GM18526 (cell line): ENCODE results near the gene OR8D2.

Source experiments
- POLR2A ChIP-seq: IDR thresholded peaks from 3 replicates; pipeline ENCODE4 v1.6.1; 2011; ENCODE audit not compliant: insufficient read length; ENCODE audit errors: extremely low read depth

The OR8D2 gene

GRCh38 chr11:124302347-124303125 is 17.5 kb downstream of the OR8D2 start:
- no peak for TF ChIP-seq POLR2A

DNA sequence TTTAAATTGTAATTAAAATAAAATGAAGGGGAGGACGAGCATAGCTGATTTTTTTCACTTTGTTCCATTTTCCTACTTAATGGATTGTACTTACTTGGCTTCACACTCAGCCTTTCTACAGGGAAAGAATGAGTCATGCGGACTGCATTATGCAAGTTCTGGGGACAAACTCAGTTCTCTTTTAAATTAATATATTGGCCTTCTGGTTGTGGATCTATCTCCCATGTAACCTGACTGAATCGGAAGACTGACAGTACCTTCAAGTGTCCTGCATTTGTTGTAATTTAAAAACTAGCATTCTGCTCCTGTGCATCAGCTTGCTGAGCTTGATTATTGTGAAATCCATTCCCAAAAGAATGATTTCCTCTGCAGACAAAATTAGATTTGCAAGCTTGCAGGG is 18.4 kb downstream of the OR8D2 start:
- TF ChIP-seq POLR2A = no peak

GRCh38 chr11:124297921-124298320 is 22.1 kb downstream of the OR8D2 start:
- no peak for TF ChIP-seq POLR2A

DNA sequence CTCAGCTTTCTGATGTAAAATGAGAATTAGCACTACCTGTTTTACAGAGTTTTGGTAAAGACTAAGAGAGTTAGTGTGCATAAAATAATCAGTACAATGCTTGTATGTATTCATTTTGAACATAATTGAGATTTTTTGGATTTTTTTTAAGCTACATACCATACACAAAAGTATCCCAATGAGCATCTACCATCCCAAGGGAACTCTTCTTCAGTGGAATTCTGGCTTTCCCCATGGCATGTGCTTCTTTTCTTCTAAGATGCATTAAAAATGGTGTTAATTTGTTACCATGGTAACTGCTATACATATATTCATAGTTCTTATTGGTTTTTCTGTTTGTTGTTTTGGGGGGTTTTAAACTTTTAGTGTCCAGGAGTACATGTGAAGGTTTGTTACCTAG is 24.0 kb downstream of the OR8D2 start:
- no peak for TF ChIP-seq POLR2A

GRCh38 chr11:124294687-124295086 is 25.3 kb downstream of the OR8D2 start:
- TF ChIP-seq POLR2A = no peak

DNA sequence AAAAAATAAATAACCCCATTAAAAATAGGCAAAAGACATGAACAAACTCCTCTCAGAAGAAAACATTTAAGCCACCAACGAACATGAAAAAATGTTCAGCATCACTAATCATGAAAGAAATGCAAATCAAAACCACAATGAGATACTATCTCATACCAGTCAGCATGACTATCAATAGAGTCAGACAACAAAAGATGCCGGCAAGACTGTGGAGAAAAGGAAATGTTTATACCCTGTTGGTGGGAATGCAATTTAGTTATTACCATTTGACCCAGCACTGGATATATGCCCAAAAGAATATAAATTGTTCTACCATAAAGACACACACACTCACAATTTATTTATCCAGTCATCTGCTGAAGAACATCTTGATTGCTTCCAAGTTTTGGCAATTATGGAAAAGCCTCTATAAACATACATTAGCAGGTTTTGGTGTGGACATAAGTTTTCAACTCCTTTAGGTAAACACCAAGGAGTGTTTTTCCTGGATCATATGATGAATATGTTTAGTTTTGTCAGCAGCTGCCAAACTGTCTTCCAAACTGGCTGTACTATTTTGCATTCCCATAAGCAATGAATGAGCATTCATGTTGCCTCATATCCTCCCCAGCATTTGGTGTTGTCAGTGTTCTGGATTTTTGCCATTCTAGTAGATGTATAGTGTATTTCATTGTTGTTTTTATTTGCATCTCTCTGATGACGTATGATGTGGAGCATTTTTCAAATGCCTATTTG is 34.2 kb downstream of the OR8D2 start:
- no peak for TF ChIP-seq POLR2A

DNA sequence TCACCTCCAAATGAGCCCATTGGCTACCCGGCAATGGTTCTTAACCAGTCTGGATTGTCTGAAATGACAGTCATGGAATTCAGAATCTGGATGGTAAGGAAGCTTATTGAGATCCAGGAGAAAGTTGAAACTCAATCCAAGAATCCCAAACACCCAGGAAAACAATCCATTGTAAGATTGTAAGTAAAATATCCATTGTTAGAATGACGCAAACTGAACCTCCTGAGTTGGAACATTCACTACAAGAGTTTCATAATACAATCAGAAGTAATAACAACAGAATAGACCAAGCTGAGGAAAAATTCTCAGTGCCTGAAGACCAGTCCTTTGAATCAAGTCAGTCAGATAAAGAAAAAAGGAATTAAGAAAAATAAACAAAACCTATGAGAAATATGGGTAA is 41.7 kb downstream of the OR8D2 start:
- no peak for TF ChIP-seq POLR2A

DNA sequence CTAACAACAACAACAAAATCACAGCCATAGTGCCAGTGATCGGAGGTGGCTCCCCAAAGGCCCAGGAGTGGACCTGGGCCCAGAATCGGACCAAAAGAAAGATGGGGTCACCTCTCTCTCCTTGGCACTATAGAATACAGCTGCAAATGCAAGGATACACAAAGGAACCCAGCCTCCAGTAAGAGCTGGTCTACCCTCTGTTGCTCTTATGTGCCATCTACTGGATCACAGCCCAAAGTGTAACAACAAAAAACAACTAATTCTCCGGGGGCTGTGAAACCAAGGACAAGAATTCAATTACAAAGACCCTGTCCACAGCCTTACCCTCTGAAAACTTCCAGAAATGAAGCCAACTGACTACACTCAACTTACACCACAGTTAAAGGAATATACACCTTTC is 42.2 kb downstream of the OR8D2 start:
- TF ChIP-seq POLR2A = no peak

DNA sequence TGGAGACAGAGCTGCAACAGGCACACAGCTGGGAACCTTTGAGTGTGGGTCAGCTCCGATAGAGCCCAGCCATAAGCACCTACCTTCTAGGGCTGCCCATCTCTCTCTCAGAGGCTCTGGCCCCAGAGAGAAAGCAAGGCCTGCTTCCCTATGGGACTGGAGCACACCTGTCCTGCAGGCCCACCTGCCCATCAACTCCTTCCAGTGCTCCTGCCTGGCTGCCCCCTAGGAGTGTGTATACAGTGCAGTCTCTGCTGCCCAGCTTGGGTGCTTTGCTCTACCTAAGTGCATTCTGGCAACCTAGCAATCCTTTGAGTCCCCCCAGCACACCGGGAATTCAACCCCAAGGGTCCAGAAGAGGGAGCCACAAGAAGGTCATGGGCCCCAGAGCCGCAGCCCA is 42.8 kb downstream of the OR8D2 start:
- no peak for TF ChIP-seq POLR2A

GRCh38 chr11:124276081-124276480 is 43.9 kb downstream of the OR8D2 start:
- no peak for TF ChIP-seq POLR2A

GRCh38 chr11:124274000-124274399 is 46.0 kb downstream of the OR8D2 start:
- TF ChIP-seq POLR2A = no peak
